ENCODE results near the gene SLFN11.
"Not testable (repeated sequence)": the region's sequence is repeated elsewhere in the genome, so short reads cannot be mapped to it uniquely, and the experiment has no call there.

Gene SLFN11

GRCh38 chr17:35350493-35350892, 22.9 kb downstream of the SLFN11 start:
- DNase-seq, result no peak

GRCh38 chr17:35345926-35346771, 27.3 kb downstream of the SLFN11 start:
- DNase-seq, result peak; percentile 51

DNA sequence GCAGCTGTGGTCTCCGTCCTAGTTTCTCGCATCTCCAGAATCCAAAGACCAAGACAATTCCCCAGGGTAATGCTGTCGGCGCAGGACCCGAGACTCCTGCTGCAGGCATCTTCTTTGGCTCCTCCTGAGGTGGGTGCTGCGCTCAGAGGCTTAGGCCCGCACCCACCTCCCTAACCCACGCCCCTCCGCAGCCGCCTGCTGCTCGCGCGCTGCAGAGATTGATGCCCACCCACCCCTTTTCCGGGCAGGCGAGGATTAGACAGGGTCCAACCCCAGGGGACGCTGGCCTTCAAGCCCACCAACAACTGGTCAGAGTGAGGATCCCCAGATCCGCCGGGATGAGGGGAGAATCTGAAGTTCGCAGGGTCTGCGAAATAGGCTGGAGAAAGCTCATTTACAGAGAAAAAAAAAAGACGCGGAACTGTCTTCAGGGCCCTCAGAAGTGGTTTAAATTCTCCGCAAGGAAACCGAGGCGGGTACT, 27.9 kb downstream of the SLFN11 start:
- no peak for DNase-seq

- DNase-seq, result no peak
Observed at GRCh38 chr17:35344262-35344661, 29.2 kb downstream of the SLFN11 start.

DNA sequence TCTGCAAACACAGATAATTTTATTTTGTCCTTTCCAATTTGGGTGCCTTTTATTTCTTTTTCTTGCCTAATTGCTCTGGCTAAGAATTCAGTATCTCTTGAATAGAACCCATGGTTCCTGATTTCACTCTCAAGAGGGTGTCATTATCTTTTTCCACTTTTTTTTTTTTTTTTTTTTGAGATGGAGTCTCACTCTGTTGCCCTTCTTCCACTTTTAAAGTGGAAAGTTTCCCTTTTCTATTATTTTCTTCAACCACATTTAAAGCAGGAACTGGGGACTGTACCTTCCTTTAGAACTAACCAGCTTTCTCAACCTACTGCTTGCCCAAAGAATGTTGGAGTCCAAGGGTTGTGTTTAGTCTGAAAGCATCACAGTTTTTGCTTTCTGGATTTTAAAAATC, 31.1 kb downstream of the SLFN11 start:
- DNase-seq, result no peak

DNA sequence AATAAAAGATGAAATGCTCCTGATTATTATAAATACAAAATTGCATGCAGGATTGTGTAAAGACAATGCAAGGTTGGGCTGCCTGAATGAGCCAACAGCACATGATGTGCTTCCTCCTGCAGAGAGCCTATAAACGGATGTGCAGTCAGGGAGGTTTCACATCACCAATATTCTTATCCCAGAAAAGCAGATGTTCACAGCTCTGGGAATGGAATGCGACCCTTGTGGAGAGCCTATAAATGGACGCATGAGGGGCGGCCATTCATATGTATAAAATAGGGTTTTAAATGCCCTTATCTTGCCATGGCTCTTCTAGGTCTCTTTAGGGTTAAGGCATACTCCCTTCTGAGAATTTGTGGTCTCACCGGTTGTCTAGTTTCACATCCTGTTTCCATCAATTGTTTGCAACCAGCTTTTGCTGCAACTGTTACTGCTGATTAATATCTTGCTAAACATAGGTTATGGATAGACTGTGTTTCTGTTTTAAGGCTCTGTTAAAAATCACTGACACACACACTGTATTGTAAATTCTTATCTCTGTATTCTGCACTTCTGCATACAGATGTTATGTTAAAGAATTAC, 31.9 kb downstream of the SLFN11 start:
- DNase-seq, result no peak

- DNase-seq, result no peak
Observed at GRCh38 chr17:35338230-35338629, 35.2 kb downstream of the SLFN11 start.

- no peak for DNase-seq
Observed at GRCh38 chr17:35337364-35337763, 36.1 kb downstream of the SLFN11 start.

DNA sequence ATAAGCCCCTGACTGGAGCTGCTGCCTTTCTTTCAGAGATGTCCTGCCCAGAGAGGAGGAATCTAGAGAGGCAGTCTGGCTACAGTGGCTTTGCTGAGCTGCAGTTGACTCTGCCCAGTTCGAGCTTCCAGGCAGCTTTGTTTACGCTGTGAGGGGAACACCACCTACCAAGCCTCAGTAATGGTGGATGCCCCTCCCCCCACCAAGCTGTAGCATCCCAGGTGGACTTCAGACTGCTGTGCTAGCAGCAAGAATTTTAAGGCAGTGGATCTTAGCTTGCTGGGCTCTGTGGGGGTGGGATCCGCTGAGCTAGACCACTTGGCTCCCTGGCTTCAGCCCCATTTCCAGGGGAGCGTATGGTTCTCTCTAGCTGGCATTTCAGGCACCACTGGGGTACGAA, 39.8 kb downstream of the SLFN11 start:
- DNase-seq, result not testable (repeated sequence)

DNA sequence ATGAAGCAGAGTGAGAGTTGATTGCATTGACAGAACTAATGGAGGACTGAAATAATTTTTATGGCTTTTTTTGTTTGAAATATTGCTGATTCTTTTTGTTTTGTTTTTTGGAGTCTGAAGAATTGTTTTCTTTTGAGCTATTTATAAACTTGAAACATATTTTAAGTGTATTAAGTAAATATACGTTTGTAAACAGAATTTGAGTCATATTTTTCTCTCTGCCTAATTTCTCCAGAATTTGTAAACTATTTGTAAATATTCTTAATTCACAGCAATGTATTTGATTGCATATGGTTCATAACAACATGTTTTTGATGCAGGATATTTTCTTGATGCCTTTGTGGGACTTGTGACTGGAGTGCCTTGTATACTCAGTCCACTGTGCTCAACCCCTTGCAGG, 50.7 kb downstream of the SLFN11 start:
- no peak for DNase-seq

- no peak for DNase-seq
Observed at GRCh38 chr17:35315971-35316370, 57.5 kb downstream of the SLFN11 start.

- no peak for DNase-seq
Observed at GRCh38 chr17:35315283-35315682, 58.1 kb downstream of the SLFN11 start.

- DNase-seq, result no peak
Observed at GRCh38 chr17:35314415-35315216, 58.8 kb downstream of the SLFN11 start.

DNA sequence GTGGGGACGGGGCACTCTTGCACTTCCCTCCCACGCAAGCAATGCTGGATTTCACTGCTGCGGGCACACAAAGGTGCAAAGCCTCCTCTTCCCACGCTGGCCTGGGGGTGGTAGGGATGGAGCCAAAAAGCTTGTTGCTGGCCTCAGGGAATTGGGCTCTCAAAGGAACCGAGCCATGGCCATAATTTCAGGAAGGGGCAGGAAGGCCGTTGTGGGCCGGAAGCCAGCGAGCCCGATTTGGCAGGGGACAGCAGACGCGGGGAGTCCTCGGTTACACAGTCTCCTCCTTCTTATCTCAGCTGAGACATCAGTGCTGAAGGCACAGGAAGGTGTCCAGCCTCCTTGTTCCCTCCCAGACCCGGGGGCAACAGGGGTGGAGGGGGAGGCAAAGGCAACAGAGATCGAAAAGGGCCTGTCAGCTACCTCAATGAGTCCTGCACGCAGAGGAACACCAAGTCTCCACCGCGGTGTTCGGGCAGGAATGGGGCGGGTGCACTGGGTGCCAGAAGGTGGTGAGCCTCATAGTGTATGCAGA, 59.5 kb downstream of the SLFN11 start:
- DNase-seq, result peak; percentile 12

- peak; percentile 76 for DNase-seq
Observed at GRCh38 chr17:35312790-35313711, 60.4 kb downstream of the SLFN11 start.

DNA sequence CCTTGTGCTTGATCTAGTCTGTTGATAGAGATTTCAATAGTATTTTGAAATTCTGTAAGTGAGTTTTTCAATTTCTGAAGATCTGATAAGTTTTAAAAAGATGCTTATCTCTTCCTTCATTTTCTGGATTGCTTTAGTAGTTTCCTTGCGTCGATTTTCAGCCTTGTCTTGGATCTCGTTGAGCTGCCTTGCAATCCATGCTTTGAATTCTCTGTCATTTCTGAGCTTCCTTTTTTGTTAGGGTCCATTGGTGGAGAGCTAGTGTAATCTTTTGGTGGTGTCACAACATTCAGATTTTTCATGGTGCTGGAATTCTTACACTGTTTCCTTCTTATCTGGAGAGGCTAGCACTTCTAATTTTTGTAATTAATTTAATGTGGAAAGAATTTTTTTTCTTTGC, 61.1 kb downstream of the SLFN11 start:
- no peak for DNase-seq

GRCh38 chr17:35309345-35309744, 64.1 kb downstream of the SLFN11 start:
- DNase-seq, result not testable (repeated sequence)
